NCI-H1048 (cell line): ENCODE results near the gene CBFA2T2.
"Not testable (repeated sequence)": the region's sequence is repeated elsewhere in the genome, so short reads cannot be mapped to it uniquely, and the experiment has no call there.

Source experiments
- DNase-seq: peaks from one replicate; lab custom pipeline; 2025; lab: John Stamatoyannopoulos, UW

Gene CBFA2T2

GRCh38 chr20:33624399-33624798 is 134.5 kb downstream of the CBFA2T2 start:
- no peak for DNase-seq

GRCh38 chr20:33626190-33626589 is 136.3 kb downstream of the CBFA2T2 start:
- DNase-seq, result no peak

GRCh38 chr20:33627577-33628216 is 137.8 kb downstream of the CBFA2T2 start:
- DNase-seq, result no peak

- no peak for DNase-seq
Measured at GRCh38 chr20:33629533-33629932, 139.6 kb downstream of the CBFA2T2 start.

- no peak for DNase-seq
Measured at GRCh38 chr20:33629979-33630378, 140.1 kb downstream of the CBFA2T2 start.

GRCh38 chr20:33630507-33630906 is 140.6 kb downstream of the CBFA2T2 start:
- no peak for DNase-seq

- DNase-seq, result not testable (repeated sequence)
Measured at GRCh38 chr20:33631910-33632309, 142.0 kb downstream of the CBFA2T2 start.

GRCh38 chr20:33635341-33635740 is 145.4 kb downstream of the CBFA2T2 start:
- no peak for DNase-seq

GRCh38 chr20:33636776-33637175 is 146.9 kb downstream of the CBFA2T2 start:
- DNase-seq, result no peak

- DNase-seq, result no peak
Measured at GRCh38 chr20:33640287-33640686, 150.4 kb downstream of the CBFA2T2 start.

- DNase-seq, result no peak
Measured at GRCh38 chr20:33644313-33645071, 154.6 kb downstream of the CBFA2T2 start.

GRCh38 chr20:33645072-33645358 is 155.1 kb downstream of the CBFA2T2 start:
- no peak for DNase-seq

- no peak for DNase-seq
Measured at GRCh38 chr20:33645396-33645795, 155.5 kb downstream of the CBFA2T2 start.

- no peak for DNase-seq
Measured at GRCh38 chr20:33646191-33646590, 156.3 kb downstream of the CBFA2T2 start.

GRCh38 chr20:33646959-33647602 is 157.2 kb downstream of the CBFA2T2 start:
- DNase-seq, result not testable (repeated sequence)

GRCh38 chr20:33647603-33648395 is 157.9 kb downstream of the CBFA2T2 start:
- no peak for DNase-seq

- no peak for DNase-seq
Measured at GRCh38 chr20:33648396-33649004, 158.6 kb downstream of the CBFA2T2 start.

- DNase-seq, result no peak
Measured at GRCh38 chr20:33649201-33649681, 159.3 kb downstream of the CBFA2T2 start.

GRCh38 chr20:33650111-33650752 is 160.3 kb downstream of the CBFA2T2 start:
- no peak for DNase-seq

GRCh38 chr20:33650753-33651561 is 161.1 kb downstream of the CBFA2T2 start:
- DNase-seq, result no peak
